Left cardiac atrium (tissue), 4 donors: ENCODE measurements around the gene TCHP. TPM values are rescaled to one million over a fixed set of nuclear protein-coding genes. Genes with fewer than 3 reads are reported as not detected.
A peak's percentile ranks its signal among the peaks of the same experiment; 100 is the strongest.
"Not testable (repeated sequence)": the region's sequence is repeated elsewhere in the genome, so short reads cannot be mapped to it uniquely, and the experiment has no call there.

ENCODE experiments used
- ATAC-seq, 2 donors: fragments of 200-7000 bp; cut with Tn5 transposase; one replicate each; pipeline ENCODE4 v1.9.1; 2020; ENCODE audit warnings: mild to moderate bottlenecking in 2 of 2, moderate library complexity in 2 of 2
- DNase-seq: peaks from one replicate; pipeline ENCODE4 v3.0.0-alpha.2; 2020
- intact Hi-C, 2 donors: fragments of 100-400 bp; cut with DNase I; formaldehyde crosslinking; loops; one replicate each; pipeline versions ENCODE4 v1.14.1 to v1.15.1; 2022 to 2023
- total RNA-seq, 2 donors: library from RNA; stranded (reverse); fragmentation: NEBNext Ultra II Directional; extraction: Animal tissue kit (Norgen Biotek cat#: 25700); gene quantifications; one replicate each; pipeline ENCODE4 v1.2.1, GENCODE V29; 2021
- donor health status: DM: no; HTN: yes; CAD: no.
- donor health status: DM: no; HTN: yes; CAD: no; lungs with severe emphysema.
- donor health status: DM: yes; HTN: yes; CAD: no.
- donor health status: Dilated cardiomyopathy.

Gene TCHP
- total RNA-seq, 2 donors from 2014 or later, result 10.9 to 11.5 TPM

DNA sequence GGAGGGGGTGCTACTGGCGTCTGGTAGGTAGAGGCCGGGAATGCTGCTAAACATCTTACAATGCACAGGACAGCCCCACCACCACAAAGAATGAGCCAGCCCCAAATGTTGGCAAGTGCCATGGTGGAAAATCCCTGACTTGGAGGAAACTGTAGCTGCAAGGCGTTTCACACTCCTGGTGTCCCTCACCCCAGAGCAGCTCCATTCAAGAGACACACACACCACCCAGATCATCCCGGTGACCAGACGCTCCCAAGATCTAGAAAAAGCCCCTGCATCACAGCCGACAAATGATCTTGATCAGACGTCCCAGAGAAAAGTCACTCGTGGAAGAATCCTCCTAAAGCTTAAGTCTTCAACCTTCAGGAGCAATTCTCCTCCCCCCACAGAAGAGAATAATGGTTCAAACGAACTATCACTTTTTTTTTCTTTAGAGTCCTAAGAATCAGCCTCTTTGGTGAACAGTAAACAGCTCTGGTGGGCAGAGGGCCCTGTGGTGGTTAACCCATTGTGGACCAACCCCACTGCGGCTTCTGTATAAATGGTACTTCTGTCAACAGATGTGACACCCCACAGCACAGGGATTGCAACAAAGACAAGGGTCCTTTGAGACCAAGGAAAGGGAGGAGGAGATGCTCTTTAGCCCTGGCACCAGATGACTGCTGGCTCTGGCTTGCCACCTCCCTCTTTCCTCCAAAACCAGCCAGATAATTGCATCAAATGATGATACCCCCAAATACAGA, 22.4 kb upstream of the TCHP start:
- intact Hi-C loops, result loop anchor here (2.0 to 10.0 kb wide), 2 partner anchors 73 kb away; no protein-coding TSS in a partner anchor
- no peak for ATAC-seq
- DNase-seq, result no peak

DNA sequence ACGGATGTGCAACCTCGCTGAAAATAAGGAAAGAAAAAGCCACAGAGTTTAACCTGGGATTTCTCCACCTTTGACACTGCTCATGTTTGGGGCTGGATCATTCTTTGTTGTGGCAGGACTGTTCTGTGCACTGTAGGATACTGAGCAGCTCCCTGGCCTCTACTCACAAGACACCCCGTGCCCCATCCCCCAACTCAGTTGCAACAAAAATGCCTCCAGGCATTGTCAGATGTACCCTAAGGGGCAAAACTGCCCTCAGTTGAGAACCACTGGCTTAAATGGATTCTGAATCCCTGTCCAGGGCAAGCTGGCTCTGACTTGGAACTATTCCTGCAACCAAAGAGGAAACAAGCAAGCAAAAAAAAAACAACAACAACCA, 21.8 kb upstream of the TCHP start:
- DNase-seq (no peak), ATAC-seq (no peak)
- intact Hi-C loops, result loop anchor here (2.0 to 10.0 kb wide), 2 partner anchors 73 kb away; no protein-coding TSS in a partner anchor

DNA sequence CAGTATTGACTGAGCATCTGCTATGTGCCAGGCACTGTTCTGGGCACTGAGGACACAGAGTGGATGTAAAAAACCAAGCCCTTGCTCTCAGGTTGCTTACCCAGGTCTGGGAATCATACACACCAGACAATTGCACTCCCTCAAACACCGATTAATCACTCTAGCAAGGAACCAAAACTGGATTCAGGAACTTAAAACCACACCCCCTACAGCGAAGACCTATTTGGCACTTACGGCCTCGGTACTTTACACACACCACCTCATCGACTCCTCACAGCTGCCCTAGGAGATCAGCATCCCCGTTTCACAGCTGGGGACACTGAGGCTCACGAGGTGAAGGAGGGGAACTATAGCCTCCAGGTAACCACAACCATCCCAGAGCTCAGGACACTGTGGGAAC, 21.3 kb upstream of the TCHP start:
- no peak for DNase-seq
- intact Hi-C loops, result loop anchor here (2.0 to 10.0 kb wide), 2 partner anchors 74 kb away; no protein-coding TSS in a partner anchor
- ATAC-seq, result no peak

GRCh38 chr12:109879351-109880042, 20.6 kb upstream of the TCHP start:
- ATAC-seq, result peak in 1 of 2 donors; percentile 8
- intact Hi-C loops, result loop anchor here (2.0 to 10.0 kb wide), 2 partner anchors 75 kb away; no protein-coding TSS in a partner anchor
- no peak for DNase-seq

DNA sequence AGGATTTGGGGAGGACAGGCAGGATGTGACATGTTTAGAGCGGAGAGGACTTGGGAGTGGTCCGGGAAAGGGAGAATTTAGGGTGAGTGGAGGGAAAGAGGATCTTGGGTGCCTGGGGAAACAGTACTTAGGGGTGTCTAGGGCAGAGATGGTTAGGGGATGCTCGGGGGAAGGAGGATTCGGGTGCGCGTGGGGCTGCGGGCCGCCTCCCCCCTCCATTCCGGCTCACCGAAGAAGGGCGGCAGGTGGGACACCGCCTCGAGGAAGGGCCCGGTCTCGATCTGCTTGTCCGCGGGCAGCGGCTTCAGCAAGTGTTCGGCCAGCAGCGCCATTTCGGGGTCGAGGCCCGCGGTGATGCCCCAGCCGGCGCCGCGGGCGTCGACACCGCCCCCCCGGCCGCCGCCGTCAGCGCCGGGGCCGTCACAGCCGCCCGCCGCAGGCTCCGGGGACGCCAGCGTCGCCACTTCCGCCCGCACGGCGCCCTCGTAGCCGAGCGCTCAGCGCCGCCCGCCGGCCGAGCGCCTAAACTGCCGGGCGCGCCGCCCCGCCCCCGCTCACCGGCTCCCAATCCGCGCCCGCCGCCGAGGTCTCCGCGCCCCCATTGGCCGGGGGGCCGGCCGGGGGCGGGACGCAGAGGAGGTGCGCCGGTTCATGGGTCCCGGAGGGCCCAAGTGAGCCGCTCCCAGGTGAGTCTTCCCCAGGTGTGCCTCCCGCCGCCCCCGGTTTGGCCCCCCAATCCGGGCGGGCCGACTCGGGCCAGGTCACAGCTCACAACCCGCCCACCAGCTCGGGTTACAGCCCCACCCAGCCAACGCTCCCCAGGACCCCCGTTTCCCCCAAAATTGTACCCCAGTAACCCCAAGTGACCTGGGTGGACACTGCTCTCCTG, 19.8 kb upstream of the TCHP start, which contains the start of gene GLTP:
TSS of gene GLTP (minus strand) at position 499 of the 889 bp plus-strand sequence. CDS start at position 332, 167 bp downstream.
- ATAC-seq (peak; percentile 97 to 99), DNase-seq (peak; percentile 87)
- intact Hi-C loops, result no loop called here

DNA sequence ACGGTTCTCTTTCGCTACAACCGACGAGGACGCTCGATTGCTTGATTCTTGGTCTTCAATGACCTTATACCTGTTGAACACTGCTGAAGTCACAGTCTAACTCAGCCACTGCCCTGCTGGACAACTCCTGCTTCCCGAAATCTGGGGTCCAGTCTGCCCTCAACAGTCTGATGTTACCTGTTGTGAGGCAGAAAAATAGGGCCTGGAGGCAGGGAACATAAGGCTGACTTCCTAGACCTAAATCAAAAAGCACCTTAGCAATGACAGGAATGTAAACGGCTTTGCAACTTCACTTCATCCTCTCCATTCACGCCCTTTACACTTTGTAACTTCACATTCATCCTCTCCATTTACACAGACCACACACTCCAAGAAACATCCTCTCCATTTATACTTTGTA, 19.1 kb upstream of the TCHP start:
- no peak for ATAC-seq
- intact Hi-C loops, result no loop called here
- no peak for DNase-seq

DNA sequence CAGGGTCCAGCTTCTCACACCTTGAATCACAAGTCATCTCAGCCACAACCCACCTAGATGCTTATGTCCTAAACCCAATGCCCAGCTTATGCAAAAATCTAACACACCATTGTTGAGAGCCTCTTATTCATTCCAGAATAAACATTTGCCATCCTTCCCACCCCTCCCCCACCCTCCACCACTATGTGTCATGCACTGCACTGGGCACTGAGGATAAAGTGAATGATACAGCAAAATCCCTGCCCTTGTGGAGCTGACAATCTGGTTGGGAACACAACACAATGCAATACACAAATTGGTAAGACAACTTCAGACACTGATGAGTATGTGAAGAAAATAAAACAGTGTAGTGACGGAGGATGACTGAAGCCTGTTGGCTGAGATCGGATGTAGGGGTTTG, 18.3 kb upstream of the TCHP start:
- DNase-seq, result no peak
- ATAC-seq, result no peak
- intact Hi-C loops, result no loop called here

- ATAC-seq, result no peak
- intact Hi-C loops, result no loop called here
- DNase-seq, result no peak
These were observed 16.6 kb upstream of the TCHP start for GRCh38 chr12:109883461-109883860.

- no peak for DNase-seq
- ATAC-seq, result no peak
- intact Hi-C loops, result no loop called here
These were observed 14.5 kb upstream of the TCHP start for GRCh38 chr12:109885616-109886015.

GRCh38 chr12:109888179-109889020, 11.7 kb upstream of the TCHP start:
- intact Hi-C loops, result no loop called here
- DNase-seq (no peak), ATAC-seq (peak; percentile 55 to 90)

GRCh38 chr12:109890620-109891170, 9.4 kb upstream of the TCHP start:
- intact Hi-C loops, result no loop called here
- DNase-seq (no peak), ATAC-seq (no peak)

DNA sequence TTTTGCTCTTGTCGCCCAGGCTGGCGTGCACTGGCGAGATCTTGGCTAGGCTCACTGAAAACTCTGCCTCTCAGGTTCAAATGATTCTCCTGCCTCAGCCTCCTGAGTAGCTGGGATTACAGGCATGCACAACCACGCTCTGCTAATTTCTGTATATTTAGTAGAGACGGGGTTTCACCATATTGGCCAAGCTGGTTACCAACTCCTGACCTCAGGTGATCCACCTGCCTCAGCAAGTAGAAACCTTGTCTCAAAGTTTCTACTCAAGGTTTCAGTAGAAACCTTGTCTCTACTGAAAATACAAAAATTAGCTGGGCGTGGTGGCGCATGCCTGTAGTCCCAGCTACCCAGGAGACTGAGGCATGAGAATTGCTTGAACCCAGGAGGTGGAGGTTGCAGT, 8.3 kb upstream of the TCHP start:
- intact Hi-C loops, DNase-seq, ATAC-seq: not testable (repeated sequence)

DNA sequence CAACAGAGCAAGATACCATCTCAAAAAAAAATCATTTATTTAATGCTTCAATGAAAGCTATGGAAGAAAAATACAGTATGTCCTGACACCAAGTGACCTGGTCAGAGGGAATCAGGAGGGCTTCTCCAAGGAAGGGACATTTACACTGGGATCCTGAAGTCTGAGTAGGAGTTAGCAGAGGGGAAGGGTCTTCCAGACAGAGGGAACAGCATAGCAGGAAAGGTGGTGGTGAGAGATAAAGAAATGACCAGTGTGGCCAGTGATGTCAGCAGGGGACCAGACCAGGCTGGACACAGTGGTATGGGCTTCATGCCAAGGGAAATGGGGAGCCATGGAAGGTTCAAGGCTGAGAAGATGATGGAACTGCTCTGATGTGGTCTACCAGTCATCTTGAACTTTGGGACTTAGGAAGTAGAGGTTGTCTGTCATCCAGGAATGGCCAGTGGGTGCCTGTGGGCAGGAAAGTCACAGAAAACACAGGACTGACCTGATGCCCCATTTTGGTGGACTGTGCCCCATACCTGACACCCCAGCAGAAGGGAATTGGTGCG, 7.8 kb upstream of the TCHP start:
- intact Hi-C loops, result no loop called here
- DNase-seq (no peak), ATAC-seq (no peak)

DNA sequence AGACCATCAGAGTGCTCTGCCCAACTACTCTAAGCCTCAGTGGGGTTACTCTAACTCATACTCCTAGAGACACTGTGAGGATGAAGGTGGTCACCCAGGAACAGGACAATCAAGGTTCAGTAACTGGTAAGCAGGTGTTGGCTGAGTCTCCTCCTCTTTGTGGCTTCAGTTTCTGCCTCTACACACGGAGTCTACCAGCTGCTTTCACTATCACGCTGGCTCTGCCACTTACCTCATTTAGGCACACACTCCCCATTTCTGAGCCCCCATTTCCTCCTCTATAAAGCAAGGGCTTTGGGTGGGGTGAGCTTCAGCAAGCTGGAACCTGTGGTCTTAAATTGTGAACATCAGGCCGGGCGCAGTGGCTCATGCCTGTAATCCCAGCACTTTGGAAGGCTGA, 7.3 kb upstream of the TCHP start:
- no peak for DNase-seq
- intact Hi-C loops, result no loop called here
- no peak for ATAC-seq

DNA sequence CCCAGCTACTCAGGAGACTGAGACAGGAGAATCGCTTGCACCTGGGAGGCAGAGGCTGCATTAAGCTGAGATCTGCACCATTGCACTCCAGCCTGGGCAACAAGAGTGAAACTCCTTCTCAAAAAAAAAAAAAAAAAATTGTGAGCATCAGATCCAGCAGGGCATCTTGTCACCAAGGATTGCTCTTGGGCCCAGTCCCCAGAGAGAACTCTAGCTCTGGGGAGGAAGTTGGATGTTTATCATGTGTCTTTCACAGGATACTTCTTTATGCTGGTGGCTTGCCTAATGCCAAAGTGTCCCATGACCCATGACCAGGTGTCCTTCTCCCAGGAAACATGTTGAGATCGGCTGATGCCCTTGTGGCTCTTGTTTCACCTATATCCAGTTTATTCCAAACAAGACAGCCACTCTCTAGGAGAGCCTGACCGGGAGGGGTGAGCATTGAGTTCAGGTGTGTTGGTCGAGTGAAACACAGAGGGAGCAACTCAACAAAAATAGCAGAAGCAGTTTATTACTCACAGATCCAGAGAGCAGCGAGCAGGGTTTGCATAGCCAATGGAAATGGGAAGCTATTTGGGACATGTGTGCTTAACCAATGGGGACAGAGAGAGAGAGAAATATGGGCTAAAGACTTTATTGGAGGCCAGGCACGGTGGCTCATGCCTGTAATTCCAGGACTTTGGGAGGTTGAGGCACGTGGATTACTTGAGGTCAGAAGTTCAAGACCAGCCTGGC, 6.6 kb upstream of the TCHP start:
- DNase-seq (no peak), ATAC-seq (no peak)
- intact Hi-C loops, result no loop called here

DNA sequence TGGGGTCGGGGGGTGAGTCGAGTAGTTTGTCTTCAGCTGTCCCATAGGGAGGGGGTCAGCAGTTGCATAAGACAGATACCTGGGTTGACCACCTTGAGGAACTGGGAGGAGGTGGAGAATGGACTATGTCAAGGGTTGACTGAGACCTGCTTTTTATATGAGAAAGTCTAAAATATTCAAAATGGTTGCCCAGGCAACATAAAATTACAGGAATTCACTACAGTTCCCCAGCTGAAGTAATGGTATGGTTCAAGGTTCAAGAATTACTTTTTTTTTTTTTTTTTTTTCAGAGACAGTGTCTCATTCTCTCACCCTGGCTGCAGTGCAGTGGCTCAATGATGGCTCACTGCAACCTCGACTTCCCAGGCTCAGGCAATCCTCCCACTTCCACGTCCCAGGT, 5.1 kb upstream of the TCHP start:
- ATAC-seq, result no peak
- intact Hi-C loops, result no loop called here
- DNase-seq, result no peak

DNA sequence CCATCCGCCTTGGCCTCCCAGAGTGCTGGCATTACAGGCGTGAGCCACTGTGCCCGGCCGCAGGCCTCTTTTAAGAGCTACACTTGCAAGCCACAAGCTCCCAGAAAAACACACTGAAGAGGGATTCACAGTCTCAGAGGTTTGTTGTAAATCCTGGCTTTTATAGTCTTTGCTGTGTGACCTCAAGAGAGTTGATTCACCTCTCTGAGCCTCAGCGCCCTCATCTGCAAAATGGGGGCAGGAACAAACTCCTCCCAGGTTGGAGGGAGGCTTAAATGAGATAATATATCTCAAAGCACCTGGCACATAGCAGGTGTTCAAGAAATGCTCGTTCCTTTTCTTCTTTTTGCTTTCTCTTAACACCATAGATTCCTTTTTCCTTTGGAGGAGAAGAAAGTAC, 3.9 kb upstream of the TCHP start:
- DNase-seq (no peak), ATAC-seq (no peak)
- intact Hi-C loops, result no loop called here
